Transverse colon (tissue), 4 donors: ENCODE results near the gene CACNA1C. TPM values are rescaled to one million over a fixed set of nuclear protein-coding genes. Genes with fewer than 3 reads are reported as not detected.

ENCODE experiments used
- DNase-seq: peaks from one replicate; pipeline ENCODE4 v3.0.0-alpha.2; 2019
- H3K27ac ChIP-seq, 4 donors: fragments of 200-600 bp; sonication (generic); 2 replicates each; pipeline ENCODE4 v1.5.1; 2016 to 2018; ENCODE audit warnings: inconsistent platforms in 4 of 4
- H3K27me3 ChIP-seq: fragments of 200-600 bp; sonication (generic); 2 replicates; pipeline ENCODE4 v1.5.1; 2017; ENCODE audit warnings: inconsistent platforms
- H3K36me3 ChIP-seq, 4 donors: fragments of 200-600 bp; sonication (generic); 2 replicates each; pipeline ENCODE4 v1.5.1; 2017 to 2019; ENCODE audit warnings: inconsistent platforms in 4 of 4
- H3K4me1 ChIP-seq, 4 donors: fragments of 200-600 bp; sonication (generic); 2 replicates each; pipeline ENCODE4 v1.5.1; 2017 to 2020; ENCODE audit warnings: inconsistent platforms in 4 of 4
- H3K4me3 ChIP-seq, 4 donors: fragments of 200-600 bp; sonication (generic); 1 replicate in 1 of 4; 2 replicates in 3 of 4; pipeline versions ENCODE4 v1.5.1 to v1.6.1; 2017 to 2019; ENCODE audit warnings: inconsistent platforms in 4 of 4
- H3K9me3 ChIP-seq, 2 donors: fragments of 200-600 bp; sonication (generic); 2 replicates each; pipeline ENCODE4 v1.5.1; 2017 to 2019; ENCODE audit warnings: inconsistent platforms in 2 of 2
- EP300 ChIP-seq: sonication (generic); formaldehyde crosslinking; IDR thresholded peaks from one replicate; pipeline ENCODE4 v1.6.1; 2017; ENCODE audit warnings: antibody characterized with exemption, low read depth
- POLR2A ChIP-seq: fragments of 450-650 bp; IDR thresholded peaks from one replicate; pipeline ENCODE4 v1.6.1; 2016; ENCODE audit warnings: antibody characterized with exemption, mild to moderate bottlenecking, moderate library complexity
- POLR2AphosphoS5 ChIP-seq, 3 donors: sonication (generic); formaldehyde crosslinking; IDR thresholded peaks; one replicate each; pipeline ENCODE4 v1.6.1; 2016; ENCODE audit warnings: antibody characterized with exemption in 3 of 3
- WGBS, 2 donors: methylation state at CpG; one replicate each; pipeline ENCODE4 v1.1.5; 2018; ENCODE audit warnings: low coverage in 1 of 2; 5-methylcytosine and 5-hydroxymethylcytosine counted together
- in situ Hi-C, 4 donors: fragments of 200-750 bp; cut with MboI; loops; one replicate each; pipeline versions ENCODE4 v1.15.0 to v1.15.1; 2017; ENCODE audit warnings: low sequenced_read_pairs in 3 of 4, low pct_ligation_motif_present in 1 of 4, low pct_unique_long_range_greater_than_20kb in 1 of 4
- intact Hi-C: fragments of 100-400 bp; cut with DNase I; formaldehyde crosslinking; loops from one replicate; pipeline ENCODE4 v1.15.1; 2023; ENCODE audit warnings: low total_unique reads
- total RNA-seq, 4 donors: library from RNA; depleted of rRNA; stranded (reverse); fragments of >200 nt; gene quantifications; one replicate each; pipeline ENCODE4 v1.1.0, GENCODE V29; 2016
- TF ChIP-seq, protein P1 (sequence below), 5 experiments: fragments of 200-600 bp in 3 of 5; fragments of 450-650 bp in 2 of 5; sonication (generic) in 3 of 5; IDR thresholded peaks; 1 replicate in 2 of 5; 2 replicates in 3 of 5; pipeline ENCODE4 v1.5.1; 2016 to 2017; ENCODE audit warnings: antibody characterized with exemption in 5 of 5, inconsistent platforms in 3 of 5, mild to moderate bottlenecking in 2 of 5, moderate library complexity in 1 of 5

Gene CACNA1C
- total RNA-seq, 4 donors from 2014 or later = 18.8 to 35.2 (median 24.8) TPM

DNA sequence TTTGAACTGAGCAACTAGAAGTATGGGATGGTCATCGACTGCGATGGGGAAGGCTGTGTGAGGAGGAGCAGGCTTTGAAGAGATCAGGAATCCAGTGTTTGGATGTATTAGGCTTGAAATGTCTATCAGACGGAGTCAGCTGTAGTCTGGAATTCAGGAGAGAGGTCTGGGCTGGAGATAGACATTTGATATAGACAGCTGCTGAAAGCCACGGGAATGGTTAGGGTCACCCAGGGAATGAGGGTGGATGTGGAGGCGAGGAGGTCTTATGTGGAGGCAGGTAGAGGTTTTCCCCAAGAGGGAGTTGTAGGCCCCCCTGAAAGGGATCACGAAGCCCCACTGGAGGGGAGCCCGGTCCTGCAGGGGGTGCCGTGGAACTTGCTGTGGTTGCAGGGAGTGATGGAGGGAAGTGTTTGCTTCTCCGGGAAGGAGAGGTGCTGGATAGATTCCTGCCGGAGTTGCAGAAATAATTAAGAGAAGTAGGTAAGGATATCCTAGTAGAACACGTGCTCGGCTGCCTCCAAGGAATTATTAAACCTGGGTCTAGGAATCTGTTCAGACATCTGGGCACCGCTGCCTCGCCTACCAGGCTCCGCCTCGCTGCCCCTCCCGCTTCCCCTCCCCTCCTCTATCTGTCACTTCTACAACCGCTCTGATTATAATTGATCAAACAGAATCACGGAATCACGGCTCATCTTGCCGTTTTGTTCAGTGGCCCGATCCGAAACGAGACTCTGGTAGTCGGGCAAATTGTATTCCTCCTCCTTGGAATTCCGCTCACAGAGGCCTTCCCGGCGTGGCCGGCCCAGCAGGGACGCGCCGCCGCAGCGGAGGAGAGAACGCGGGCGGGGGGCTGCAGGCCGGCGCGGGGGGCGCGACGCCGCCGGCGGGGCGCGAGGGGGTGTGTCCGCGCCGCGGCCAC is 826 bp upstream of the CACNA1C start:
- no peak for DNase-seq
- in situ Hi-C loops = loop anchor here (10.0 to 25.0 kb wide), 6 partner anchors 213 to 535 kb away; no protein-coding TSS in a partner anchor

DNA sequence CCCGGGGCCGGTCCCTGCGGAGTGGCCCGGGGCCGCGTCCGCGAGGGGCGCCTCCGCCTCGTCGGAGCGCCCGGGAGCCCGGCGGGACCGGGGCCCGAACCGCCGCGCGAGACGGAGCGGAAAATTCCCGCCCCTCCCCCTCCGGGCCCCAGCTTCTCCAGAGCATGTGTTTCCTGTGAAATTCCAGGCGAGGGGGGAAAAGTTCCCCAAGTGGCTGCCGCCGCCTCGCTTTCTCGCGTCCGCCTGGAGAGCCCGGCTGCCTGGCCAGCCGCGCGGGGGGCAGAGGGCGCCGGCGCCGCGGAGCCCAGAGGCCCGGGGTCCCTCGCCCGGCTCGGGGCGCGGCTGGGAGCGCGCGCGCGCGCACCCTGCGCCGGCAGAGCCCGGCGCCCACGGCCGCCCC is 904 bp downstream of the CACNA1C start:
- H3K27me3 ChIP-seq = peaks cover 55% of the 10 kb centered on the region
- WGBS, 2 donors = 1% methylated on average over 26 of the region's 60 CpGs; no CpG with 5 or more reads in 1 of the 2 donors
- intact Hi-C loops (loop anchor here (10.0 kb wide), 1 partner anchor 531 kb away; no protein-coding TSS in a partner anchor), in situ Hi-C loops (loop anchor here (10.0 to 25.0 kb wide), 6 partner anchors 211 to 534 kb away; no protein-coding TSS in a partner anchor)
- no peaks in the 10 kb centered on the region for H3K36me3 ChIP-seq
- TF ChIP-seq POLR2A (no peak), EP300 (no peak), POLR2AphosphoS5 (IDR thresholded peaks at IDR 0.05) (no peak)
- TF ChIP-seq, protein P1, sequence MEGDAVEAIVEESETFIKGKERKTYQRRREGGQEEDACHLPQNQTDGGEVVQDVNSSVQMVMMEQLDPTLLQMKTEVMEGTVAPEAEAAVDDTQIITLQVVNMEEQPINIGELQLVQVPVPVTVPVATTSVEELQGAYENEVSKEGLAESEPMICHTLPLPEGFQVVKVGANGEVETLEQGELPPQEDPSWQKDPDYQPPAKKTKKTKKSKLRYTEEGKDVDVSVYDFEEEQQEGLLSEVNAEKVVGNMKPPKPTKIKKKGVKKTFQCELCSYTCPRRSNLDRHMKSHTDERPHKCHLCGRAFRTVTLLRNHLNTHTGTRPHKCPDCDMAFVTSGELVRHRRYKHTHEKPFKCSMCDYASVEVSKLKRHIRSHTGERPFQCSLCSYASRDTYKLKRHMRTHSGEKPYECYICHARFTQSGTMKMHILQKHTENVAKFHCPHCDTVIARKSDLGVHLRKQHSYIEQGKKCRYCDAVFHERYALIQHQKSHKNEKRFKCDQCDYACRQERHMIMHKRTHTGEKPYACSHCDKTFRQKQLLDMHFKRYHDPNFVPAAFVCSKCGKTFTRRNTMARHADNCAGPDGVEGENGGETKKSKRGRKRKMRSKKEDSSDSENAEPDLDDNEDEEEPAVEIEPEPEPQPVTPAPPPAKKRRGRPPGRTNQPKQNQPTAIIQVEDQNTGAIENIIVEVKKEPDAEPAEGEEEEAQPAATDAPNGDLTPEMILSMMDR (IDR thresholded peaks at IDR 0.05) = no peak
- DNase-seq = no peak
- H3K4me3 ChIP-seq = peak overlapping the region; percentile 54 to 64 (median 58)
- peaks cover 0 to 16% (median 10%) of the 10 kb centered on the region in 4 donors for H3K4me1 ChIP-seq
- peak overlapping the region; percentile 78 to 92 (median 87) for H3K27ac ChIP-seq
- no peaks in the 10 kb centered on the region for H3K9me3 ChIP-seq

More for the DNA sequence above, 826 bp upstream of the CACNA1C start:
- Histone ChIP-seq H3K4me3 (peak overlapping the region; percentile 22 to 43 (median 30)), H3K27ac (peak overlapping the region; percentile 53 to 77 (median 62)), H3K4me1 (peaks cover 0 to 16% (median 10%) of the 10 kb centered on the region in 4 donors), H3K27me3 (peaks cover 53% of the 10 kb centered on the region), H3K36me3 (no peaks in the 10 kb centered on the region), H3K9me3 (no peaks in the 10 kb centered on the region)
- 12 to 52% methylated on average over 7 to 47 of the region's 52 CpGs for WGBS, 2 donors
- intact Hi-C loops = loop anchor here (10.0 kb wide), 1 partner anchor 533 kb away; no protein-coding TSS in a partner anchor
- TF ChIP-seq POLR2AphosphoS5 (IDR thresholded peaks at IDR 0.05) (no peak), EP300 (no peak), POLR2A (no peak)
- TF ChIP-seq, protein P1 (IDR thresholded peaks at IDR 0.05) = no peak

DNA sequence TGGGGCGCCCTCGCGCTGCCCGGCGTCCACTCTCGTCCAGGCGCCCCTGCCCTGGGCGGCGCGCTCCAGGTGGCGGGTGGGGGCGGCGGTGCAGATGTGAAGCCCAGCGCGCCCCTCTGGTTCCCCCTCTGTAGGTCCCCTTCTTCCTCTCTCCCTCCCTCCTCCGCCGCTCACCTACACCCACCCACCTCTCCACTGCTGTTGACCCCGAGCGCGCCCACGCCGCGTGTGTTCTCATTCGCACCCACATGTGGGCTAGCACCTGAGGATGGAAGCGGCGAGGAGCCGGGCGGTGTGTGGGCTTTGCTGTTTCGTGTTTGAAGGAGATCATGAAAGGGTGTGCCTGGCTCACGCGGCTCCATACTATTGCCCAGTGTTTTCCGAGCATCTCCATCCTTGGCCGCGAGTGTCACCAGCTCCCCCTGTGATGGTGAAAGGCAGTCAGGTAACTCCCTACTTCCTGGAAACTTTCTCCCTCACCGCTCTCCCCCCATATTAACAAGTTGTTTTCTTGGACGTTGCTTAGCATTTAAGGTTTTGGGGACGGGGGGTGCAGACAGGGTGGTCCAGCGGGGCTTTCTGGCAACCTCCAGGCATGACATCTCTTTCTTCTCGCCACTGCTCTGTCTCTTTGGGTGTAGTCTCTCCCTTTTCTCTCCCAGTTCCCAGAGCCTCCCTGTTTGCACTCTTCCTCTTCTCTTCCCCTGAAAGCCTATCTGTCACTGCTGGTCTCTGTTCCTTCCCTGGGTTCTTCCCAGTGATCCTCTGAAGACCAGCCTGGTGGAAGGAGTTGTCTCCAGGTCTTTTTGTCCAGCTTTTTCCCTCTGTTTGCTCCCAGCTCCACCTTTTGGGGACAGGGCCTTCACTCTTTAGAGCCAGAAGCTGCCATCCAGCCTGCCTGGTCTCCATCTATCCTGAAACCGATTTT is 1.6 kb downstream of the CACNA1C start:
- in situ Hi-C loops = loop anchor here (5.0 to 25.0 kb wide), 7 partner anchors 210 to 533 kb away; no protein-coding TSS in a partner anchor

More for the DNA sequence above, 1.6 kb downstream of the CACNA1C start:
- H3K4me1 ChIP-seq = peaks cover 0 to 16% (median 11%) of the 10 kb centered on the region in 4 donors
- whole genome bisulfite sequencing, 2 donors = 10 to 18% methylated on average over 4 to 36 of the region's 40 CpGs
- intact Hi-C loops = loop anchor here (5.0 to 10.0 kb wide), 2 partner anchors 218 to 530 kb away; no protein-coding TSS in a partner anchor
- H3K36me3 ChIP-seq = no peaks in the 10 kb centered on the region
- H3K9me3 ChIP-seq = no peaks in the 10 kb centered on the region
- peak overlapping the region; percentile 26 to 64 (median 54) for H3K4me3 ChIP-seq
- DNase-seq = no peak
- H3K27me3 ChIP-seq = peaks cover 55% of the 10 kb centered on the region
- peak in 1 of 3 donors; percentile 29 for TF ChIP-seq POLR2AphosphoS5 (IDR thresholded peaks at IDR 0.05)
- TF ChIP-seq EP300 = no peak
- TF ChIP-seq, protein P1 (IDR thresholded peaks at IDR 0.05) = no peak
- no peak for TF ChIP-seq POLR2A
- H3K27ac ChIP-seq = peak overlapping the region; percentile 78 to 92 (median 87)
